GM08714 (cell line): Measurements from ENCODE around the gene PCSK7.

Experiments
- H3K4me3 ChIP-seq: fragments of 200-500 bp; sonication (Bioruptor generic); 2 replicates; pipeline ENCODE4 v1.5.1; 2014; ENCODE audit warnings: mild to moderate bottlenecking, low read length, inconsistent platforms
- ZNF274 ChIP-seq: IDR thresholded peaks from 2 replicates; pipeline ENCODE4 v1.6.1; 2012; ENCODE audit warnings: mild to moderate bottlenecking, low read depth, low read length

Gene PCSK7

DNA sequence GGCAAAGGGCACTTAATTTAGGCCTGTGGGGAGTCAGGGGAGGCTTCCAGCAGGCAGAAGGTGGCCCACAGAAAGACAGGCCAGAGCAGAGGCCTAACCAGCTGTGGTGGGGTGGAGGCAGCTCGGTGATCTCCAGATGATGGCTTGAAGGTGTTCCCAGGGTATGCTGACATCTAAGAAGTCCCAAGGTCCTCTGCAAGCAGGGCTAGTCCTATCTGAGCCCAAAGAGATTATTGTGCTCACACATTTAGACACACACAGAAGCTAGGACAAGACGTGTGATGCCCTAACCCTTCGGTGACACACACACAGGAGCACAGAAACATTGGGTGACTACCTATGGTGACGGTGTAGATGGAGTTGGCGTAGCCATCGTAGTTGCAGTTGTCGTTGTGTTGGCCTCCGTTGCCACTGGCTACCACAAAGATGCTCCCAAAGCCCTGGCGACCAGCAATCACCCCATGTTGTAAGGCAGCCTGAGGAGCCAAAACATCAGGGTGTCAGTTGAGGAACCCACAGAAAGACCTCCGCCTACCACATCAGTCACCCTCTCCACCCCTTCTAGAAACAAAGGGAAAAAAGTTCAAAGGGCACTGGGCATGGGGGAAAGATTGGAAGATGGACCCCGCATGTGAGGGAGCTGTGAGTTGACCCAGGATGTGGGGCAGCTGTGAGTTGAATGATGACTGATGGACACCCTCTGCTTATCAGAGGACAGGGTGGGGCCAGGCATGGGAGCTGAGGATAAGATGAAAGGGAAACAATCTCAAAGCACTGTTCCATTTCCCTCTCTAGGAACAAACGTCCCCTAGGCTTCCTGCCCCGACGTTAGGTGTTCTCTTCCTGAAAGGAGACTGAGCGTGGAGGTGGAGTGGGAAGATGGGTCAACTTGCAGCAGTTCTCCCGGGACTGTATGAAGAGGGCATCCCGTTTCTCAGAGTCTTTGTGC lies 7.9 kb downstream of the PCSK7 start:
- TF ChIP-seq ZNF274 = no peak
- H3K4me3 ChIP-seq = no peak overlapping the region

- no peak for TF ChIP-seq ZNF274
- no peak overlapping the region for H3K4me3 ChIP-seq
These were observed 8.7 kb downstream of the PCSK7 start for GRCh38 chr11:117222991-117223740.

- H3K4me3 ChIP-seq = no peak overlapping the region
- no peak for TF ChIP-seq ZNF274
These were observed 9.9 kb downstream of the PCSK7 start for GRCh38 chr11:117221775-117222517.

DNA sequence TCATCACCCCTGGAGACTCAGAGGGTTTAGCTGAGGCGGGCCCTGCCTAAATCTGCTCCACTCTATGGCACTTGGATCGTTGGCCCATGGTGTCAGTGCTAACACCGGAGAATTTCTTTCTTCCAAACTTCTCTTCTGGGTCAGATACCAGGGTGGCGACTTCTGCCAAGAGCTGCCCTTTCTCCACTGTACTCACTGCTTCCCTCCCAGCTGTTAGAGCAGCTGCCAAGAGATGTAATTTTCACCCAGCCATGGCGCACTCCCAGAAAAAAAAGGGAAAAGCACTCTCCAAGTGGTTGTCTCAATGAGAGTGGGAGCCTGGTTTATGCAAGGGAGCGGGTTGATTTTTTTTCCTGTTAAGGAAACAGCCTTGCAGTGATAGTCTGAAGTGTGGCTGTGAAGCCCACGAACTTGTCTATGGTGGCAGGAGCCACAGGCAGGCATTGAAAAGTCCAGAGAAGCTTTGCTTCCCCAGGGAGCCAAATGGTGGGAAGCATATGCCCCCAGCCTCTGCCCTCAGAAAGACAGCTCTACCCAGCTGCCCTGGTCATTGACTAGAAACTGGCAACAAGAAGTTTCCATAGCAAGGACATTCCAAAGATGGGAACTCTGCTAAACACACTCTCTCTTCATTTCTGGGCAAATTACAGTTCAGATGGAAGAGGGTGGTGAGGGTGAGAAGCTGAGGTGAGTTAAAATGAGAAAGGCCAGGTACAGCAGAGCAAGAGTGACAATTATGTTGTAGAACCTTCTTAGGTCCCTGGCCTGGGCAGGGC lies 10.7 kb downstream of the PCSK7 start:
- H3K4me3 ChIP-seq = no peak overlapping the region
- no peak for TF ChIP-seq ZNF274

GRCh38 chr11:117220568-117220967 lies 11.3 kb downstream of the PCSK7 start:
- no peak for TF ChIP-seq ZNF274
- no peak overlapping the region for H3K4me3 ChIP-seq

GRCh38 chr11:117219995-117220394 lies 11.9 kb downstream of the PCSK7 start:
- H3K4me3 ChIP-seq = no peak overlapping the region
- TF ChIP-seq ZNF274 = no peak

DNA sequence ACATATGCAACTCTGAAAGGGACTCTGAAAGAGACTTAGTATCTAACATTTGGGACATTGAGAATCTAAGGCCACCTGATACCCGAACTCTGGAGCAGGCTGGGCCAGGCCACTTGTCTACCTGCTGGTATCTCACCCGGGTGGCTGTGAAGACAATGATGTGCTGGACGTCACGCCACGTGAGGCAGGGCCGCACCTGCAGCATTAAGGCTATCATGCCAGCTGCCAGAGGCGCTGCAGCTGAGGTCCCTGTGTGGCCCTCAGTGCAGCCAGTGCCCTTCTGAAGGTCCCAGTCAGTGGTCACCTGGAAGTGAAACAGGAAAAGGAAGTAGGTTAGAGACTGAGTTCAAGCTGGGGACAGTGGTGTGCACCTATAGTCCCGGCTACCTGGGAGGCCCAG lies 12.4 kb downstream of the PCSK7 start:
- TF ChIP-seq ZNF274 = no peak
- no peak overlapping the region for H3K4me3 ChIP-seq

DNA sequence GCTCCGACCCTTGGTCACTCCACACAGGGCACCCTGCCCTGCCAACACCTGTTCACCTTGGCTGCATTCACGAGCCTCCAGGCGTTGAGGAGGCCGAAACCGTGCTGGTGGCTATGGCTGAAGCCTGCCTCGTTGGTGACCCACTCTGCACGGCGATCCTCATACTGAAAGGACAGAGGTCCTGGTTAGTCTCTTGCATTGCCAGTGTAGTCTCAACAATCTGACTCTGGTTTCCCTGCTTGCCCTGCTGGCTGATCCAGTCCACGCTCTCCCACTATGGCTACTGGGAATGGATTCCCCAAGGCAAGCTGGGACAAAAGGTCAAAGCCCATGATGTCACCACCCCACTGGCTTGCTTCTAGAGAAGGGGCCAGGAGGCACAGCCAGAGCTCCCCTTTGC lies 12.9 kb downstream of the PCSK7 start:
- H3K4me3 ChIP-seq = no peak overlapping the region
- no peak for TF ChIP-seq ZNF274

DNA sequence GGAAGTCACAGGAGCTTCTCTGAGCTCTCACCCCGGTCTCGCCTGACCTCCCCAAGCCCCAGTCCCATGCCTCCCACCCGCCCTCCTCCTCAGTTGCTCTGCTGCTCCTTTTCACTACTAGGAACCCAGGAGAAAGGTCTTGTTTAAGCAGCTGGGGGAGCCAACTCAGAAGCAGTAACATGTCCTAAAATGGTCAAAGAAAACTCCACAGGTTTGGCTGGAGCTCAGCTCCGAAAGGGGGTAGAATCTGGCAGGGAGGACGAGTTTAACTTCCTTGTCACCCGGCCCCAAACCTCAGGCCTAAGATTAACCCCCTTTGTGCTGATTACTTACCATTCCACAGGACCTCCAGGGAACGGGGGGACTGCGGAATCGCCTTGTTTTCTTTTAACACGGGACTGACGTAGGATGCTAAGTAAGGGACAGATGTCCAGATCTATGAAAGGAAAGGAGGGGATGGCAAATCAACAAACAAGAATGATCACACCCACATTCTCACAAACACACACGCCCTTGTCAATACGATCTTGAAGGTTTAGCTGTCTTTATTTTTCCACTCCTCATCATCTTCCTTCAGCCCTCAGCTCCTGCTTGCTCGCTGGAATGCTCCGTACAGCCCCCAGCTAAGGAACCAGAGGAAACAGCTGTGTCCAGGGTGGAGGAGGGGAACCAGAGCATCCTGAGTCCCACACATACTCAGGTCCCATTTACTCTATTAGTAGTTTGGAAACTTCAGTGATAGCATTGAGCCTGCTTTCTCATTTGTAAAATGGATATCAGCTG lies 13.5 kb downstream of the PCSK7 start:
- TF ChIP-seq ZNF274 = no peak
- no peak overlapping the region for H3K4me3 ChIP-seq

DNA sequence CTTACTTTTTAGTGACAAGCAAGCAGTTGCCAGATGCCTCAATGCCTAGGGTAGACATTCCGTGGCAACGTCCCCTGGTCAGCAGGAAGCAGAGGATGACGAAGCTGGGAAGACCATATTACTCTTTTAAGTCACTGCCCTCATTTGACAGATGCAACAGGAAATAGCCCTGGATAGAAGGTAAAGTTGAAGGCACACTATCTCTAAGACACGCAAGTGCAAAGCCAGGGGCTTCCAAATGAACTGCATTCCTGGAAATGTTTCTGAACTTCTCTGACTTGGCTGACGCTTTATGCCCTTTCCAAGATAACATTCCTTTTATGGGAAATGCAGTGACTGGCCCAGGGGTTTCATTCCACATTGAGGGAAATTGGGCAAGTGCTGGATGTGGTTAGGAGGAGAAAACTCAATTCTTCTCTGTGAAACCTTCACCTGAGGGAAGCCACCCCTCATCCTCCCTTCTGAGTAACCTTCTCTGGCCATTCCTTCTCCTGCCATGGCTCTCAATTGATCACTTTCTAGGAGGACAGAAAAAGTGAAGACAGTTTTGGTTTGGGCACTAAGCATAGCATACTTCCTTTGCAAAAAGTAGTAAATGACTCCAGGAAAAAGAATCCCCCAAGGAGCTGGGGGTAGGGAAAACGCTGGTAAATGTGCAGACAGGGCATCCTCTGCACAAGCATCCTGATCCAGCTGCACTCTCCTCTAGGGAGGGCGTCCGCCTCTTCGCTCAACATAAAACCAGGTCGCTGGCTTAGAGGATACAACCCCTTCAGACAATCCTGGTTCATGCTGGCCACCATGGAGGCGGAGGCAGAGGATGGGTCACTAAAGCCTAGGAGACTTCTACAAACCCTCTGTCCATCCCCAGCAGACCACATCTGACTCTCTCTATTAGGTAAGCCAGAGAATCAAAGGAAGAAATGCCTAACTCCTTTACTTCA lies 14.5 kb downstream of the PCSK7 start:
- TF ChIP-seq ZNF274 = no peak

GRCh38 chr11:117214404-117215110 lies 17.3 kb downstream of the PCSK7 start:
- H3K4me3 ChIP-seq = no peak overlapping the region
- no peak for TF ChIP-seq ZNF274

More for the DNA sequence above, 14.5 kb downstream of the PCSK7 start:
- no peak overlapping the region for H3K4me3 ChIP-seq

GRCh38 chr11:117212697-117213355 lies 19.0 kb downstream of the PCSK7 start:
- H3K4me3 ChIP-seq = no peak overlapping the region
- no peak for TF ChIP-seq ZNF274
